Activated CD4-positive, alpha-beta T cell treated with anti-CD3 and anti-CD28 coated beads for 36 hours (primary cell): Measurements from ENCODE around the gene TTC6. TPM values are rescaled to one million over a fixed set of nuclear protein-coding genes. Genes with fewer than 3 reads are reported as not detected.

Experiments used
- ATAC-seq: fragments of 200-7000 bp; cut with Tn5 transposase; one replicate; pipeline ENCODE4 v1.10.0; 2021; ENCODE audit warnings: mild to moderate bottlenecking, moderate library complexity
- CTCF ChIA-PET: fragments of 350-600 bp; sonication (Branson Sonifier 250); formaldehyde crosslinking; loops from one replicate; lab custom pipeline; 2021; ENCODE audit warnings: antibody characterized with exemption; lab: Charles Lee
- POLR2A ChIA-PET: fragments of 350-600 bp; sonication (Branson Sonifier 250); formaldehyde crosslinking; loops from one replicate; lab custom pipeline; 2021; ENCODE audit warnings: antibody characterized with exemption, inconsistent platforms; lab: Charles Lee
- DNase-seq: peaks from one replicate; pipeline ENCODE4 v3.0.0-alpha.2; 2020
- H3K27ac Mint-ChIP-seq: one replicate; pipeline ENCODE4 v1.8.0; 2021; ENCODE audit warnings: mixed read lengths
- H3K27me3 Mint-ChIP-seq: one replicate; pipeline ENCODE4 v1.8.0; 2021; ENCODE audit warnings: mixed read lengths
- H3K36me3 Mint-ChIP-seq: one replicate; pipeline ENCODE4 v1.8.0; 2021; ENCODE audit warnings: low read depth, mixed read lengths
- H3K4me1 Mint-ChIP-seq: one replicate; pipeline ENCODE4 v1.8.0; 2021; ENCODE audit warnings: mixed read lengths
- H3K4me3 Mint-ChIP-seq: one replicate; pipeline ENCODE4 v1.8.0; 2021; ENCODE audit warnings: mild to moderate bottlenecking, moderate library complexity, mixed read lengths
- H3K9me3 Mint-ChIP-seq: one replicate; pipeline ENCODE4 v1.8.0; 2021; ENCODE audit warnings: low read depth, mixed read lengths
- intact Hi-C, 2 experiments: fragments of 100-400 bp; cut with DNase I in 1 of 2; cut with micrococcal nuclease in 1 of 2; formaldehyde crosslinking; loops; one replicate each; pipeline versions ENCODE4 v1.14.2 to v1.15.1; 2022 to 2024; cut with DNase I, micrococcal nuclease
- total RNA-seq, 2 experiments: library from RNA; stranded (reverse); gene quantifications; one replicate each; pipeline ENCODE4 v1.2.3, GENCODE V29; 2021

The TTC6 gene
- total RNA-seq, 2 experiments from 2014 or later = not detected

DNA sequence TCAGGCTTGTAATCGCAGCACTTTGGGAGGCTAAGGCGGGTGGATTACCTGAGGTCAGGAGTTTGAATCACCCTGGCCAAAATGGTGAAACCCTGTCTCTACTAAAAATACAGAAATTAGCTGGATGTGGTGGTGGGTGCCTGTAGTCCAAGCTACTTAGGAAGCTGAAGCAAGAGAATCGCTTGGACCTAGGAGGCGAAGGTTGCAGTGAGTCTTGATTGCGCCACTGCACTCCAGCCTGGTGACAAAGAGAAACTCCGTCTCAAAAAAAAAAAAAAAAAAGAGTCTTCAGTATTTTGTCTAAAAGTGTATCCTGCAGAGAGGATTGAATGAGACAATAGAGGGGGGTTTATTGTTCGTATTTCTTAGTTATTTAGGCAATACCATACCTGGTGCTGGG is 25.7 kb upstream of the TTC6 start:
- CTCF ChIA-PET = interaction anchor here (0.6 kb wide), 1 partner anchor 23 kb away, joined by 3 read pairs; no protein-coding TSS in a partner anchor

DNA sequence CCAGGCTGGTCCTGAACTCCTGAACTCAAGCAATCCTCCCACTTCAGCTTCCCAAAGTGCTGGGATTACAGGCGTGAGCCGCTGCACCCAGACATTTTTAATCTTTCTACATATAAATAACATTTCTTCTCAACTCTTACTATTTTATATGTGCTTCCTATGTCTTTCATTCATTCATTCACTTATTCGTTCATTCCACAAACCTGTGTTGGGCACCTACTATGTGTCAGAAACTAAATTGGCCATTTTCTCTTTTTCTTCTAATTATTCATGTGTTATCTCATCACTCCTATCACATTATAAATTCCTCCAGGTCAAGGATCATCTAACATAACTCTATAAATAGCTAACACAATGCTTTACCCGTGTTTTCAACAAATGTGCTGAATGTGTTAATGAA is 24.0 kb upstream of the TTC6 start:
- no peaks in the 10 kb centered on the region for H3K4me1 Mint-ChIP-seq
- ChIA-PET POLR2A (no interaction called here), CTCF (no interaction called here)
- peaks cover 3% of the 10 kb centered on the region for H3K9me3 Mint-ChIP-seq
- H3K4me3 Mint-ChIP-seq = no peak overlapping the region
- intact Hi-C loops = no loop called here
- no peaks in the 10 kb centered on the region for H3K36me3 Mint-ChIP-seq
- DNase-seq = no peak
- peaks cover 4% of the 10 kb centered on the region for H3K27me3 Mint-ChIP-seq
- no peak for ATAC-seq
- H3K27ac Mint-ChIP-seq = no peak overlapping the region

More for the DNA sequence above, 25.7 kb upstream of the TTC6 start:
- DNase-seq (no peak), ATAC-seq (no peak)
- POLR2A ChIA-PET = no interaction called here
- Mint-ChIP-seq H3K9me3 (peaks cover 3% of the 10 kb centered on the region), H3K27ac (no peak overlapping the region), H3K4me3 (no peak overlapping the region), H3K36me3 (no peaks in the 10 kb centered on the region), H3K27me3 (peaks cover 4% of the 10 kb centered on the region), H3K4me1 (no peaks in the 10 kb centered on the region)
- intact Hi-C loops = no loop called here

DNA sequence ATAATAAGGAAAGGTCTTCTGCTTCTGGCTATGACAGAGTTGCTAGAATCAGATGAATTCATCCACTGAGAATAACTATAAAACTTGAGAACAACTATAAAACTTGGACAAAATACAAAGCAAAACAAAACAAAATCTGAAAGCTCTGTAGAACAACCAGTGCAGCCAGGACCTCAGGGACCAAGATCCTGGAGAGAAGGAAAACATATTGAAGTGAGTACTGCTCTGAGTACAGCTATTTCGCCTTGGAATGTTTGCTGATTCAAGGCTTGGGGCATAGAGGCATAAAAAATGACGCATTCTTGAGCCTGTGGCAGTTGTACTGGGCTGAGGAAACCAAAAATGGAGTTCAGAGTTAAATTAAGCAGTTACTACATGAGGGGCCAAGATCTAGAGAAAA is 22.1 kb upstream of the TTC6 start:
- no peaks in the 10 kb centered on the region for H3K36me3 Mint-ChIP-seq
- no peak for ATAC-seq
- intact Hi-C loops = no loop called here
- H3K27me3 Mint-ChIP-seq = peaks cover 8% of the 10 kb centered on the region
- no peak for DNase-seq
- CTCF ChIA-PET = no interaction called here
- H3K9me3 Mint-ChIP-seq = peaks cover 3% of the 10 kb centered on the region
- POLR2A ChIA-PET = no interaction called here
- H3K4me1 Mint-ChIP-seq = no peaks in the 10 kb centered on the region
- H3K4me3 Mint-ChIP-seq = no peak overlapping the region
- no peak overlapping the region for H3K27ac Mint-ChIP-seq

DNA sequence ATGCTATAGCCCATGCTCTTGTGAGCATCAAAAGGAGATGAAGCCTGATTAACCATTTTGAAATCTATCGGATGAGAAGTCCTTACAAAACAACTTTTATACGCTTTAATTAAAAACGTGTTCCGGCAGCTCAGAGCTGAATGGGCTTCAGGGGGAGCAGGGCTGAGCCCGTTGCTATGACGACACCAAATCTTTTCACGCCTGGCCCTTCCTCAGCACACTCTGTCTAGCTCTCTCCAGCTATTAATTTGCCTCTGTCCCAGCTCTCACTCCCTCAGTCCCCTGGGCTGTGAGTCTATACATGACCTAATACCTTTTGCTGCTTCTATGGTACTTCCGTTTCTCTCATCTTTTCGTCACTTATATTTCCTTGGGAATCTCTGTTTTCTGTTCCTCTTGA is 16.2 kb upstream of the TTC6 start:
- DNase-seq = no peak
- Mint-ChIP-seq H3K27me3 (peaks cover 19% of the 10 kb centered on the region), H3K4me3 (no peak overlapping the region), H3K4me1 (no peaks in the 10 kb centered on the region), H3K27ac (no peak overlapping the region), H3K36me3 (no peaks in the 10 kb centered on the region), H3K9me3 (no peaks in the 10 kb centered on the region)
- ChIA-PET CTCF (no interaction called here), POLR2A (no interaction called here)
- no peak for ATAC-seq
- intact Hi-C loops = no loop called here

DNA sequence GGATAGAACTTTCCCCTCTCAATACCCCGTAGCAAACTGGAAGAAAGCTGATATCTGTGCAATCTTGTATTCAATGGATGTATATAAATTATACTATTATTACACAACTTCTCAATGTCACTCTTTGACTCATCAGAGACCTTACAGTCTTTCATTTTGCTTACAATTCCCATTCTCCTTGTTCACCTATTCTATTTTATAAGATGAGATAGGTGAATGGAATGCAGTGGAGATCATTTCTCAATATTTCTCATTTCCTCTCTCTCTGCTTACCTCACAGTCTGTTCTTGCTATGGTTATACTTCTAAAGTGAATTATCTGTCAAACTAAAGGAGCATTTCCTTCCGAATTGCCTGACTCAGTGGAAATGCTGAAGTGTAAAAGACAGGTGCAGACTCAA is 15.3 kb upstream of the TTC6 start:
- Mint-ChIP-seq H3K4me3 (no peak overlapping the region), H3K27ac (no peak overlapping the region), H3K36me3 (no peaks in the 10 kb centered on the region), H3K4me1 (no peaks in the 10 kb centered on the region), H3K9me3 (no peaks in the 10 kb centered on the region), H3K27me3 (peaks cover 22% of the 10 kb centered on the region)
- intact Hi-C loops = no loop called here
- DNase-seq = no peak
- ChIA-PET CTCF (interaction anchor here (0.7 kb wide), 1 partner anchor 545 kb away, joined by 3 read pairs; no protein-coding TSS in a partner anchor), POLR2A (no interaction called here)
- ATAC-seq = no peak

DNA sequence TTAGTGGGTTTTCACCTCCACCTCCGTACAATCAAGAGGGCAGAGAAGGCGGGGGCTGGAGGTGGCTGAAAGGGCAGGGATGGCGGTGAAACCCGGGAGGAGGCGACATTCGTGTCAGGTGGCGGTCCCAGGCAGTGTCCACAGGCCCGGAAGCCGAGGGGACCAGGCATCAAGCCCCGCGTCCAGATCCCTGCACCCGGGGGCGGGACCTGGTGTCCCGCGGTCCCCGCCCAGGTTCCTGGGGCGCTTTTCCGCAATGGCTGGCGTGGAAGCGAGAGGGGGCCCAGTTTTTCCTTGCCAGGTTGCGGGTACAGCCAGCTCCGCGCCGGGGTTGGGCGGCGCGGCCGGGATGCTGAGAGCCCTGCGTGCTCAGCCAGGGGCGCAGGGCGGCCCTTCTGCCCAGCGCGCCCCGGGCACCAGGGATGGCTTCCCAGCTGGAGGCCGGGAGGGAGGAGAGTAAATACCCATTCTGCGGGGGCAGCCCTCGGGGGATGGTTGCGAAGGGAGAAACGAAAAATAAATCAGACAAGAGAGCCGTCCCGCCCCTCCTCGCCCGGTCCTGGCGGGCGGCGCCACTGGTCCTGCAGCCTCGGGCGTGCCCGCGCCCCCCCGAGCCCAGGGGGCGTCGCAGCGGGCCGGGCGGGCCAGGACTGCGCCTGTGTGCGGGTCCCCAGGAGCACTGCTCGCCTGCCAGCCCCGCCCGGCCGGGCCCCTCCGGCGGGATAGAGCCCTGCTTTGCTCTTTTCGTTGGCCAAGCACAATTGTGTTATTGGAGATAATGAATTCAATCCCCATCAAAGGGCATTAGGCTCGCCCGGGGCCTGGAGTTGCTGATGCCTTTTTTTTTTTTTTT is 11.8 kb upstream of the TTC6 start:
- Mint-ChIP-seq H3K36me3 (peaks cover 3% of the 10 kb centered on the region), H3K27ac (no peak overlapping the region), H3K9me3 (no peaks in the 10 kb centered on the region), H3K27me3 (peaks cover 42% of the 10 kb centered on the region), H3K4me1 (no peaks in the 10 kb centered on the region), H3K4me3 (no peak overlapping the region)
- CTCF ChIA-PET = no interaction called here
- POLR2A ChIA-PET = no interaction called here
- intact Hi-C loops = no loop called here
- no peak for ATAC-seq
- DNase-seq = no peak

DNA sequence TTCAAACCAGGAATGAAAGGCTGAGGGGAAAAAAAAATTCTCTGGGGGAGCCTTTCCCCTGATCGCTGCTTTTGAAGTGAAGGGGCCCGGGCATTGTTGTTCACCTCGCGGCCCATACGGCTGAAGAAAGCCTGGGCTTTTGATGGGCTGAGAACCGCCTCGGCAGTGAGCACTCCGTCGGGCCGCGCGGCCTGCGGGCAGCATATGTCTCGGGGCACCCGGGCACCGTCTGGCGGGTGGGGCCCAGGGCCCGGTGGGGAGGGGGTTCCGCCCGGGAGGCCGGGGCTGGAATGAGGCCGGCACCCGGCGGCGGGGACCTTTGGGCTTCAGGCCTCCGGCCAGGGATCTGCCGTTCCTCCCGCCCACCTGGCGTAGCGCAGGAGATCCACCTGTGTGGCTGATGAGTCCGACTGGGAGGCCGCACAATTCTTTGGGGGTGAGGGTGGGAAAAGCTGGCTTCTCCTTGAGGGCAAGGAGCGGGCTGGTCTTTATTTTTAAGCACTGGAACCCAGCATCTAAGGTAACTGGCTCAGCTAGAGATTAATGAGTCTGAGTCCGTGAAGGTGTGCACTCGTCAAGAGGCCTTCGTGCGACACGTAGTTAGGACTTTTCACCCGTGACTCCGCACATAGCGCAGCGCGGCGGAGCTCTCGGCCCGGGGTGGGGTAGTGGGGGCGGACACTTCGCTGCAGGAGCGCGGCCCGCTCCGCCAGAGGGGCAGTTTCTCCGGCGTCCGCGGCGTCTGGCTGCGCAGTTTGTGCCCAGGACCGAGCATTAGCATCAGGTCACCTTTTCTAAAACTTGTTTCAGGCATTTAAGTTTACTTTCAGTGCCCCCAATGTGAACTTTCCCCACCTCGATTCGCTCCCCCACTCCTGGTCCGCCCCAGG is 11.0 kb upstream of the TTC6 start:
- no peak overlapping the region for H3K4me3 Mint-ChIP-seq
- ATAC-seq (no peak), DNase-seq (no peak)
- POLR2A ChIA-PET = no interaction called here
- H3K4me1 Mint-ChIP-seq = no peaks in the 10 kb centered on the region
- intact Hi-C loops = loop anchor here in 1 of 2 experiments (5.0 kb wide), 1 partner anchor 1002 kb away; the partner anchor contains the start of gene NKX2-8
- peaks cover 3% of the 10 kb centered on the region for H3K36me3 Mint-ChIP-seq
- peaks cover 49% of the 10 kb centered on the region for H3K27me3 Mint-ChIP-seq
- no peak overlapping the region for H3K27ac Mint-ChIP-seq
- CTCF ChIA-PET = no interaction called here
- peaks cover 3% of the 10 kb centered on the region for H3K9me3 Mint-ChIP-seq

DNA sequence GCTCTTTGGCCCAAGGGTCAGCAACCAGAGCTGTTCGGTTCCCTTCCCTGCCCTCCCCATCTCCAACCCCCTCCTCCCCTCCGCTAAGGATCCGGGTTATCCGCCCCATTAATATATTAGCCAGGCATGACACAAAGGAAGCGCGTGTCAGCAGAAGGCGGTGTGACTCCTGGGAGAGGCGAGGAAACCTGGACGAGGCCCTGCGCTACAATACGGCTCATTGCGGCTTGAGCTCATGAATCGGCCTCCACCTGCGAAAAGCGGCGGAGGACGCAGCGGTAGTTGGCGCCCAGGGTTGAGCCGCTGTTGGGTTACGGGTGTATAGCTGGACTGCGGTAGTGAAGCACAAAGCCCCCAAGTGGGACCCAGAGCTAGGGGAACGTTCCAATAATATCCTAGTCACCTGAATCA is 10.3 kb upstream of the TTC6 start:
- Mint-ChIP-seq H3K27me3 (peaks cover 48% of the 10 kb centered on the region), H3K4me1 (no peaks in the 10 kb centered on the region), H3K4me3 (no peak overlapping the region), H3K36me3 (peaks cover 3% of the 10 kb centered on the region), H3K9me3 (peaks cover 4% of the 10 kb centered on the region), H3K27ac (no peak overlapping the region)
- intact Hi-C loops = loop anchor here in 1 of 2 experiments (5.0 kb wide), 1 partner anchor 1003 kb away; the partner anchor contains the start of gene NKX2-8
- ChIA-PET CTCF (no interaction called here), POLR2A (no interaction called here)
- DNase-seq (no peak), ATAC-seq (no peak)

DNA sequence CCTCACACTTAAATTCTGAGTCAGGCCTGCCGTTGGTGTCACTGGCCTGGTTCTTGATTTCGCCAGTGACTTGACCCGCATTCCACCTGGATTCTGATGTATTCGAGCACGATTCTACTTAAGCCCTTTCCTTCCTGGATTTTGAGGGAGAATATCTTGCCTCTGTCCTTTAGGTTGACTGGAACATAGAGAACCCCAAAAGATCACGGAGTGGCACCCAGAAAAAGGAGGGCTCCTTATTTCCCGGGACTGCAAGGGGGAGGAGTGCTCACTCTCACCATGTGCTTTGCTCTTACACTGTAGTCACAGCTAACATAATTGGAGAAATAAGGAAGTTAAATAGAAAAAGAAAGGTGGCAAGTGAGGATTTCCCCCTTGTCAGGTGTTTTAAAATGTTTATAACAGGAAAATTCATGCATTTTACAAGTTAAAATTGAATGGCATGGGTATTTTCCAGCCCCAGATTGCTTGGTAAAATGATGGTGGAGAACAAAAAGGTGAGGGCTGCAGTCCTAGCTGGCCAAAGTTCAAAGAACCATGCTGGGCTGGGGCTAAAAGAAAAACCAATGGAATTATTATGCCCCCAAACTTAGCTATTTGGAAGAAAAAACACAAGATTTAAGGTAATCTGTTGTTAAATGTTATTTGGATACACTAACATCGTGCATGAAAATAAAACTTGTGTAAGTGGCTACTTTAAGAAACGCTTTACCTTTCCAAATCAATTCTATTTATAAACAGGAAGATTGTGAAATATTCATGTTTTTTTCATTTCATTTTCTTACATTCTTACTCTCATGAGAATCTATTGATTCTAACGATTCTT is 9.2 kb upstream of the TTC6 start:
- no peak overlapping the region for H3K4me3 Mint-ChIP-seq
- H3K27ac Mint-ChIP-seq = no peak overlapping the region
- no peaks in the 10 kb centered on the region for H3K4me1 Mint-ChIP-seq
- intact Hi-C loops = loop anchor here (2.0 to 5.0 kb wide), 2 partner anchors 15 to 1004 kb away; partner anchors contain the start of gene NKX2-8 (in 1 of the 2)
- no peak for ATAC-seq
- DNase-seq = no peak
- POLR2A ChIA-PET = no interaction called here
- CTCF ChIA-PET = interaction anchor here (0.6 to 1.2 kb wide), 2 partner anchors 16 to 22 kb away, joined by 3 read pairs; no protein-coding TSS in a partner anchor
- peaks cover 3% of the 10 kb centered on the region for H3K36me3 Mint-ChIP-seq
- H3K27me3 Mint-ChIP-seq = peaks cover 58% of the 10 kb centered on the region
- H3K9me3 Mint-ChIP-seq = peaks cover 6% of the 10 kb centered on the region

DNA sequence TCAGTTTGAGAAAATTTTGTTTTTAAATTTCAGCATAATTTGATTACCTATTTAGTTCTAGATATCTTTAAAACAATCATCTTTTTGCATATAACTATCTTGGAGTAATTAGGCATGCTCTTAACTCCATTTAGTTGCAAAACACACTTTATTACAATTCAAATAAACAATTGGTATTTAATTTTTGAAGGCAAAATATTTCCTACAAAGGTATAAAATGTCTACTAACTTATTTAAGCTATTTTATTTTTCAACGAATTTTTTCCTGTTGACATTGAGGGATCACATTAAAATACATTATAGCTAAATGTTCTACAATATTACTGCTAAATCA is 8.7 kb upstream of the TTC6 start:
- Mint-ChIP-seq H3K27ac (no peak overlapping the region), H3K27me3 (peaks cover 59% of the 10 kb centered on the region), H3K9me3 (peaks cover 7% of the 10 kb centered on the region), H3K36me3 (peaks cover 3% of the 10 kb centered on the region), H3K4me3 (no peak overlapping the region), H3K4me1 (no peaks in the 10 kb centered on the region)
- DNase-seq = no peak
- ChIA-PET POLR2A (no interaction called here), CTCF (interaction anchor here (0.6 to 1.2 kb wide), 2 partner anchors 15 to 23 kb away, joined by 3 read pairs; no protein-coding TSS in a partner anchor)
- intact Hi-C loops = loop anchor here (2.0 to 5.0 kb wide), 2 partner anchors 14 to 1004 kb away; partner anchors contain the start of gene NKX2-8 (in 1 of the 2)
- no peak for ATAC-seq
